Upper lobe of left lung (tissue), 6 donors: ENCODE measurements around the gene SLCO3A1. TPM values are rescaled to one million over a fixed set of nuclear protein-coding genes. Genes with fewer than 3 reads are reported as not detected.

Experiments used
- ATAC-seq, 2 donors: fragments of 200-7000 bp; cut with Tn5 transposase; one replicate each; pipeline ENCODE4 v1.9.1; 2022; ENCODE audit warnings: mild to moderate bottlenecking in 2 of 2, moderate library complexity in 2 of 2; ENCODE audit not compliant: low FRiP score in 2 of 2
- DNase-seq, 2 donors: peaks; one replicate each; pipeline ENCODE4 v3.0.0-alpha.2; 2019 to 2020
- H3K27ac ChIP-seq, 4 donors: fragments of 200-600 bp; sonication (generic); one replicate each; pipeline ENCODE4 v1.5.1; 2016 to 2019
- H3K27me3 ChIP-seq, 4 donors: fragments of 200-600 bp; sonication (generic); one replicate each; pipeline ENCODE4 v1.5.1; 2017 to 2019
- H3K36me3 ChIP-seq, 4 donors: fragments of 200-600 bp; sonication (generic); one replicate each; pipeline ENCODE4 v1.5.1; 2016 to 2019
- H3K4me1 ChIP-seq, 4 donors: fragments of 200-600 bp; sonication (generic); one replicate each; pipeline ENCODE4 v1.5.1; 2018 to 2019
- H3K4me3 ChIP-seq, 4 donors: fragments of 200-600 bp; sonication (generic); one replicate each; pipeline ENCODE4 v1.5.1; 2017 to 2019; ENCODE audit warnings: mild to moderate bottlenecking in 2 of 4, moderate library complexity in 1 of 4
- H3K9me3 ChIP-seq, 4 donors: fragments of 200-600 bp; sonication (generic); one replicate each; pipeline ENCODE4 v1.5.1; 2018 to 2019
- CTCF ChIP-seq, 6 experiments: fragments of 450-650 bp in 4 of 6; fragments of 200-600 bp in 2 of 6; sonication (generic) in 2 of 6; IDR thresholded peaks; one replicate each; pipeline ENCODE4 v1.5.1; 2016 to 2019; ENCODE audit warnings: antibody characterized with exemption in 6 of 6
- EP300 ChIP-seq, 4 donors: sonication (generic); formaldehyde crosslinking; IDR thresholded peaks; one replicate each; pipeline ENCODE4 v1.5.1; 2017; ENCODE audit warnings: antibody characterized with exemption in 4 of 4, control low read depth in 2 of 4
- POLR2A ChIP-seq, 4 donors: fragments of 450-650 bp; IDR thresholded peaks; one replicate each; pipeline ENCODE4 v1.5.1; 2016 to 2017; ENCODE audit warnings: antibody characterized with exemption in 4 of 4, mild to moderate bottlenecking in 2 of 4
- POLR2AphosphoS5 ChIP-seq, 2 donors: sonication (generic); formaldehyde crosslinking; IDR thresholded peaks; one replicate each; pipeline ENCODE4 v1.5.1; 2017; ENCODE audit warnings: antibody characterized with exemption in 2 of 2
- WGBS, 2 donors: methylation state at CpG; one replicate each; pipeline ENCODE4 v1.1.5; 2017 to 2018; 5-methylcytosine and 5-hydroxymethylcytosine counted together
- total RNA-seq, 6 donors: library from RNA; depleted of rRNA in 4 of 6; stranded (reverse); fragments of >200 nt in 4 of 6; gene quantifications; one replicate each; pipeline versions ENCODE4 v1.1.0 to v1.2.1, GENCODE V29; 2016 to 2021
- donor health status: DM: no; HTN: no; CAD: no; lungs with moderate emphysema.
- donor health status: DM: no; HTN: yes; CAD: no; lungs with severe emphysema.

The SLCO3A1 gene
- total RNA-seq, 6 donors from 2014 or later, result 29.3 to 56.6 (median 46.7) TPM

- DNase-seq (no peak), ATAC-seq (no peak)
- no peaks in the 10 kb centered on the region for H3K9me3 ChIP-seq
- H3K27ac ChIP-seq, result no peak overlapping the region
- no peaks in the 10 kb centered on the region for H3K27me3 ChIP-seq
- TF ChIP-seq CTCF (IDR thresholded peaks at IDR 0.05), result peak in 4 of 6 experiments; percentile 7 to 33 (median 15)
- no peak for TF ChIP-seq POLR2A (IDR thresholded peaks at IDR 0.05)
- no peaks in the 10 kb centered on the region for H3K36me3 ChIP-seq
- WGBS, 2 donors, result 76 to 86% methylated on average over 2 to 3 of the region's 3 CpGs
- H3K4me3 ChIP-seq, result no peak overlapping the region
- H3K4me1 ChIP-seq, result peaks cover 26 to 42% (median 29%) of the 10 kb centered on the region in 4 donors
These were observed 225.5 kb downstream of the SLCO3A1 start for GRCh38 chr15:92079047-92079446.

- DNase-seq (no peak), ATAC-seq (no peak)
- Histone ChIP-seq H3K4me3 (no peak overlapping the region), H3K27me3 (no peaks in the 10 kb centered on the region), H3K4me1 (peaks cover 19 to 35% (median 22%) of the 10 kb centered on the region in 4 donors), H3K9me3 (no peaks in the 10 kb centered on the region), H3K27ac (no peak overlapping the region), H3K36me3 (no peaks in the 10 kb centered on the region)
- WGBS, 2 donors, result 88 to 89% methylated on average over 7 to 10 of the region's 10 CpGs
- TF ChIP-seq POLR2A (IDR thresholded peaks at IDR 0.05) (no peak), EP300 (IDR thresholded peaks at IDR 0.05) (no peak), CTCF (IDR thresholded peaks at IDR 0.05) (no peak), POLR2AphosphoS5 (IDR thresholded peaks at IDR 0.05) (no peak)
These were observed 226.2 kb downstream of the SLCO3A1 start for GRCh38 chr15:92079647-92080255.

- ATAC-seq (peak; percentile 56 to 86), DNase-seq (peak in 1 of 2 donors; percentile 56)
- no peaks in the 10 kb centered on the region for H3K27me3 ChIP-seq
- no peak for TF ChIP-seq POLR2A (IDR thresholded peaks at IDR 0.05)
- no peak for TF ChIP-seq POLR2AphosphoS5 (IDR thresholded peaks at IDR 0.05)
- peak; percentile 57 to 82 (median 74) for TF ChIP-seq CTCF (IDR thresholded peaks at IDR 0.05)
- no peaks in the 10 kb centered on the region for H3K36me3 ChIP-seq
- H3K27ac ChIP-seq, result no peak overlapping the region
- H3K4me1 ChIP-seq, result peaks cover 6 to 11% (median 7%) of the 10 kb centered on the region in 4 donors
- H3K9me3 ChIP-seq, result no peaks in the 10 kb centered on the region
- H3K4me3 ChIP-seq, result no peak overlapping the region
- 20 to 23% methylated on average over 10 of the region's 10 CpGs for WGBS, 2 donors
These were observed 228.7 kb downstream of the SLCO3A1 start for GRCh38 chr15:92082006-92082843.

- 77 to 81% methylated on average over 3 to 4 of the region's 4 CpGs for WGBS, 2 donors
These were observed 229.7 kb downstream of the SLCO3A1 start for GRCh38 chr15:92083190-92083589.

More at GRCh38 chr15:92083190-92083589, 229.7 kb downstream of the SLCO3A1 start:
- no peak for TF ChIP-seq EP300 (IDR thresholded peaks at IDR 0.05)
- no peak for TF ChIP-seq POLR2AphosphoS5 (IDR thresholded peaks at IDR 0.05)
- no peak for TF ChIP-seq CTCF (IDR thresholded peaks at IDR 0.05)
- Histone ChIP-seq H3K4me3 (no peak overlapping the region), H3K27ac (no peak overlapping the region), H3K27me3 (no peaks in the 10 kb centered on the region), H3K4me1 (peaks cover 6 to 8% (median 6%) of the 10 kb centered on the region in 4 donors), H3K9me3 (no peaks in the 10 kb centered on the region), H3K36me3 (no peaks in the 10 kb centered on the region)
- no peak for DNase-seq
- ATAC-seq, result no peak
